HepG2 (cell line): Measurements from ENCODE around the gene PSMA3. TPM values are rescaled to one million over a fixed set of nuclear protein-coding genes. Genes with fewer than 3 reads are reported as not detected.

Source experiments
- CENPBD1 ChIP-seq: sonication (generic); formaldehyde crosslinking; IDR thresholded peaks from 2 replicates; pipeline ENCODE4 v1.8.0; 2022; ENCODE audit warnings: missing genetic modification reagents, low read depth, mild to moderate bottlenecking, borderline replicate concordance
- FOXK2 ChIP-seq: fragments of 450-650 bp; IDR thresholded peaks from 2 replicates; pipeline ENCODE4 v1.6.1; 2016
- GATA4 ChIP-seq: sonication (generic); IDR thresholded peaks from 2 replicates; pipeline ENCODE4 v1.6.1; 2016; ENCODE audit warnings: antibody characterized with exemption, low read depth, borderline replicate concordance
- KMT2A ChIP-seq: sonication (generic); formaldehyde crosslinking; IDR thresholded peaks from 2 replicates; pipeline ENCODE4 v1.4.0; 2020; ENCODE audit warnings: missing genetic modification reagents
- KMT2B ChIP-seq: IDR thresholded peaks from 2 replicates; pipeline ENCODE4 v1.6.1; 2016; ENCODE audit warnings: missing genetic modification reagents, missing compliant biosample characterization
- LBX2 ChIP-seq: sonication (generic); formaldehyde crosslinking; IDR thresholded peaks from 2 replicates; pipeline ENCODE4 v1.5.0; 2020; ENCODE audit warnings: missing genetic modification reagents, mild to moderate bottlenecking, borderline replicate concordance
- MED13 ChIP-seq: sonication (generic); formaldehyde crosslinking; IDR thresholded peaks from 2 replicates; pipeline ENCODE4 v1.5.0; 2020; ENCODE audit warnings: missing genetic modification reagents
- NKX3-1 ChIP-seq: sonication (generic); formaldehyde crosslinking; IDR thresholded peaks from 2 replicates; pipeline ENCODE4 v1.5.0; 2020; ENCODE audit warnings: missing genetic modification reagents
- NONO ChIP-seq, 2 experiments: fragments of 450-650 bp in 1 of 2; sonication (generic) in 1 of 2; formaldehyde crosslinking in 1 of 2; IDR thresholded peaks in 1 of 2; conservative IDR thresholded peaks in 1 of 2; 2 replicates each; pipeline versions ENCODE4 v1.6.1 to v1.8.0; 2017 to 2022; ENCODE audit warnings: mild to moderate bottlenecking in 1 of 2, missing genetic modification reagents in 1 of 2, moderate library complexity in 1 of 2
- SIX1 ChIP-seq: sonication (generic); formaldehyde crosslinking; IDR thresholded peaks from 2 replicates; pipeline ENCODE4 v1.4.0; 2020; ENCODE audit warnings: missing genetic modification reagents, borderline replicate concordance
- SRSF1 ChIP-seq: fragments of 200-400 bp; formaldehyde crosslinking; optimal IDR thresholded peaks from 2 replicates; pipeline ENCODE3; 2017; ENCODE audit warnings: mild to moderate bottlenecking, low read depth, low read length, moderate library complexity
- TBX2 ChIP-seq: sonication (generic); formaldehyde crosslinking; IDR thresholded peaks from 2 replicates; pipeline ENCODE4 v1.5.0; 2020; ENCODE audit warnings: missing genetic modification reagents, mild to moderate bottlenecking, borderline replicate concordance
- TFAP4 ChIP-seq: sonication (generic); IDR thresholded peaks from 2 replicates; pipeline ENCODE4 v1.6.1; 2016; ENCODE audit warnings: low read depth, borderline replicate concordance
- TOPORS ChIP-seq: sonication (generic); formaldehyde crosslinking; IDR thresholded peaks from 2 replicates; pipeline ENCODE4 v1.8.0; 2023; ENCODE audit warnings: mild to moderate bottlenecking, missing genetic modification reagents
- ZBTB26 ChIP-seq: IDR thresholded peaks from 2 replicates; pipeline ENCODE4 v1.6.1; 2016; ENCODE audit warnings: missing compliant biosample characterization, missing genetic modification reagents, borderline replicate concordance
- ZBTB3 ChIP-seq: sonication (generic); formaldehyde crosslinking; IDR thresholded peaks from 2 replicates; pipeline ENCODE4 v1.4.0; 2020; ENCODE audit warnings: low read depth, mild to moderate bottlenecking, moderate library complexity, missing genetic modification reagents, borderline replicate concordance
- ZNF451 ChIP-seq: sonication (generic); formaldehyde crosslinking; IDR thresholded peaks from 2 replicates; pipeline ENCODE4 v1.5.0; 2020; ENCODE audit warnings: mild to moderate bottlenecking, missing genetic modification reagents
- ZNF510 ChIP-seq: sonication (generic); formaldehyde crosslinking; IDR thresholded peaks from 2 replicates; pipeline ENCODE4 v1.4.0; 2020; ENCODE audit warnings: low read depth, mild to moderate bottlenecking, missing genetic modification reagents
- ZNF574 ChIP-seq: sonication (generic); formaldehyde crosslinking; IDR thresholded peaks from 2 replicates; pipeline ENCODE4 v1.4.0; 2020; ENCODE audit warnings: missing genetic modification reagents
- ZNF878 ChIP-seq: sonication (generic); formaldehyde crosslinking; IDR thresholded peaks from 2 replicates; pipeline ENCODE4 v1.8.1; 2023; ENCODE audit warnings: mild to moderate bottlenecking, missing genetic modification reagents, moderate library complexity
- ZSCAN5A ChIP-seq: sonication (generic); formaldehyde crosslinking; IDR thresholded peaks from 2 replicates; pipeline ENCODE4 v1.8.0; 2022; ENCODE audit warnings: mild to moderate bottlenecking, missing genetic modification reagents, borderline replicate concordance
- polyA plus RNA-seq, 8 experiments: library from polyadenylated mRNA; depleted of rRNA in 3 of 8; stranded (reverse) in 7 of 8; unstranded in 1 of 8; fragments of >200 nt; fragmentation: Illumina TruSeq in 4 of 8; extraction: Trizol in 4 of 8; gene quantifications; 2 replicates each; pipeline versions ENCODE4 v1.2.1 to v1.2.3, GENCODE V29; 2011 to 2016; ENCODE audit warnings: low read depth in 4 of 8, missing spikeins in 1 of 8, mixed read lengths in 1 of 8; ENCODE audit not compliant: insufficient read depth in 1 of 8
- total RNA-seq, 5 experiments: library from RNA; depleted of rRNA; stranded (reverse); fragments of >200 nt; fragmentation: Illumina TruSeq; extraction: Trizol; gene quantifications; 2 replicates each; pipeline ENCODE4 v1.2.3, GENCODE V29; 2016; ENCODE audit warnings: low read depth in 1 of 5

PSMA3 gene
- total and polyA plus RNA-seq, 2 of the 13 experiments (the other 11 are each of a cell fraction or from before 2014, with no cell fraction given), result 232 to 275 TPM

- TF ChIP-seq CENPBD1 (CRISPR knock-in tag) (no peak), LBX2 (CRISPR knock-in tag) (no peak), TOPORS (CRISPR knock-in tag) (no peak), KMT2B (CRISPR knock-in tag) (peak; percentile 69), SRSF1 (peak; percentile 32), FOXK2 (no peak), SIX1 (peak; percentile 5; the same call in 1 of the 2 replicates), ZNF878 (CRISPR knock-in tag) (0 out of 2 replicates have a peak, but pooled peaks have one; percentile 21), TBX2 (CRISPR knock-in tag) (peak; percentile 59), MED13 (CRISPR knock-in tag) (0 out of 2 replicates have a peak, but pooled peaks have one; percentile 25), ZNF451 (CRISPR knock-in tag) (no peak), ZNF574 (CRISPR knock-in tag) (peak; percentile 48), ZBTB26 (CRISPR knock-in tag) (no peak; the same call in 1 of the 2 replicates), NKX3-1 (CRISPR knock-in tag) (peak; percentile 64), NONO (IDR thresholded peaks at IDR 0.05) (no peak), NONO (CRISPR knock-in tag; conservative IDR thresholded peaks at IDR 0.05) (0 out of 2 replicates have a peak, but pooled peaks have one; percentile 41), ZNF510 (CRISPR knock-in tag) (0 out of 2 replicates have a peak, but pooled peaks have one; percentile 27), GATA4 (peak; percentile 62; the same call in 1 of the 2 replicates), TFAP4 (peak; percentile 65; the same call in 1 of the 2 replicates), ZBTB3 (CRISPR knock-in tag) (no peak; the same call in 1 of the 2 replicates), ZSCAN5A (CRISPR knock-in tag) (peak; percentile 55; the same call in 1 of the 2 replicates), KMT2A (CRISPR knock-in tag) (peak; percentile 84)
These were observed at the start of gene PSMA3 (continued) for GRCh38 chr14:58244556-58245387.
